SJSA1 (cell line): Measurements from ENCODE around the gene BHLHE41. TPM values are rescaled to one million over a fixed set of nuclear protein-coding genes. Genes with fewer than 3 reads are reported as not detected.

Experiments
- DNase-seq, 2 experiments: peaks; one replicate each; pipeline ENCODE4 v3.0.0-alpha.2; 2015 to 2020; ENCODE audit warnings: low spot score in 2 of 2, low read depth in 1 of 2
- H3K27ac ChIP-seq: fragments of 250-450 bp; sonication (Bioruptor Pico); 2 replicates; pipeline ENCODE4 v1.5.1; 2020; ENCODE audit warnings: mild to moderate bottlenecking, moderate library complexity
- H3K27me3 ChIP-seq: fragments of 250-450 bp; sonication (Bioruptor Pico); replicated peaks from 2 replicates; pipeline ENCODE4 v1.5.1; 2020; ENCODE audit warnings: mild to moderate bottlenecking, moderate library complexity
- H3K36me3 ChIP-seq: fragments of 250-450 bp; sonication (Bioruptor Pico); 2 replicates; pipeline ENCODE4 v1.5.1; 2020; ENCODE audit warnings: mild to moderate bottlenecking
- H3K4me1 ChIP-seq: fragments of 250-450 bp; sonication (Bioruptor Pico); replicated peaks from 2 replicates; pipeline ENCODE4 v1.6.1; 2021; ENCODE audit warnings: mild to moderate bottlenecking
- H3K4me3 ChIP-seq: fragments of 250-450 bp; sonication (Bioruptor Pico); 2 replicates; pipeline ENCODE4 v1.5.1; 2020; ENCODE audit warnings: mild to moderate bottlenecking
- H3K9me3 ChIP-seq: fragments of 250-450 bp; sonication (Bioruptor Pico); replicated peaks from 2 replicates; pipeline ENCODE4 v1.5.1; 2020; ENCODE audit warnings: mild to moderate bottlenecking
- total RNA-seq: library from RNA; depleted of rRNA; stranded (reverse); fragments of >200 nt; shearing (Covaris generic); gene quantifications from 2 replicates; pipeline ENCODE4 v1.2.3, GENCODE V29; 2014; rRNA removed

BHLHE41 gene
- 36.1 and 69.1 TPM in 2 replicates for total RNA-seq

GRCh38 chr12:26124446-26125399, at the start of gene BHLHE41:
TSS of gene BHLHE41 (minus strand) at chr12:26125037. CDS start at chr12:26124779, 258 bp downstream.
- Histone ChIP-seq H3K4me3 (peak within 1 kb of the TSS; percentile 56), H3K4me1 (peaks cover 33% of the 10 kb centered on the region), H3K27me3 (no peaks in the 10 kb centered on the region), H3K36me3 (peaks cover 46% of the 10 kb centered on the region), H3K27ac (peak within 1 kb of the TSS; percentile 95), H3K9me3 (no peaks in the 10 kb centered on the region)
- peak; percentile 90 to 93 for DNase-seq

- Histone ChIP-seq H3K27ac (no peak overlapping the region), H3K36me3 (no peaks in the 10 kb centered on the region), H3K27me3 (no peaks in the 10 kb centered on the region), H3K4me3 (no peak overlapping the region), H3K9me3 (no peaks in the 10 kb centered on the region), H3K4me1 (no peaks in the 10 kb centered on the region)
- no peak for DNase-seq
Measured at GRCh38 chr12:26172946-26173552, 48.2 kb upstream of the BHLHE41 start.

GRCh38 chr12:26172539-26172938, 47.7 kb upstream of the BHLHE41 start:
- H3K9me3 ChIP-seq, result no peaks in the 10 kb centered on the region
- no peak for DNase-seq
- no peak overlapping the region for H3K27ac ChIP-seq

GRCh38 chr12:26172013-26172412, 47.2 kb upstream of the BHLHE41 start:
- Histone ChIP-seq H3K27me3 (no peaks in the 10 kb centered on the region), H3K27ac (no peak overlapping the region), H3K36me3 (no peaks in the 10 kb centered on the region), H3K4me3 (no peak overlapping the region), H3K4me1 (no peaks in the 10 kb centered on the region), H3K9me3 (no peaks in the 10 kb centered on the region)
- DNase-seq, result no peak

More at GRCh38 chr12:26172539-26172938, 47.7 kb upstream of the BHLHE41 start:
- Histone ChIP-seq H3K27me3 (no peaks in the 10 kb centered on the region), H3K4me1 (no peaks in the 10 kb centered on the region), H3K36me3 (no peaks in the 10 kb centered on the region), H3K4me3 (no peak overlapping the region)

- no peak for DNase-seq
- H3K4me1 ChIP-seq, result no peaks in the 10 kb centered on the region; the same call in 1 of the 2 replicates
Measured at GRCh38 chr12:26164118-26164517, 39.3 kb upstream of the BHLHE41 start.

GRCh38 chr12:26162905-26163304, 38.1 kb upstream of the BHLHE41 start:
- Histone ChIP-seq H3K4me3 (no peak overlapping the region), H3K27ac (no peak overlapping the region), H3K4me1 (no peaks in the 10 kb centered on the region; the same call in 1 of the 2 replicates), H3K36me3 (no peaks in the 10 kb centered on the region), H3K9me3 (no peaks in the 10 kb centered on the region), H3K27me3 (no peaks in the 10 kb centered on the region)
- DNase-seq, result no peak

More at GRCh38 chr12:26164118-26164517, 39.3 kb upstream of the BHLHE41 start:
- Histone ChIP-seq H3K4me3 (no peak overlapping the region), H3K9me3 (no peaks in the 10 kb centered on the region), H3K27ac (no peak overlapping the region), H3K36me3 (no peaks in the 10 kb centered on the region), H3K27me3 (no peaks in the 10 kb centered on the region)

- H3K9me3 ChIP-seq, result no peaks in the 10 kb centered on the region
- H3K4me3 ChIP-seq, result no peak overlapping the region
- no peaks in the 10 kb centered on the region for H3K36me3 ChIP-seq
- DNase-seq, result no peak
- no peaks in the 10 kb centered on the region; the same call in 1 of the 2 replicates for H3K4me1 ChIP-seq
- no peak overlapping the region for H3K27ac ChIP-seq
- no peaks in the 10 kb centered on the region for H3K27me3 ChIP-seq
Measured at GRCh38 chr12:26162174-26162573, 37.3 kb upstream of the BHLHE41 start.

- Histone ChIP-seq H3K27me3 (no peaks in the 10 kb centered on the region), H3K4me1 (peaks cover 34% of the 10 kb centered on the region), H3K9me3 (no peaks in the 10 kb centered on the region), H3K4me3 (no peak overlapping the region), H3K27ac (no peak overlapping the region), H3K36me3 (no peaks in the 10 kb centered on the region)
- DNase-seq, result no peak
Measured at GRCh38 chr12:26158078-26158764, 33.4 kb upstream of the BHLHE41 start.

- Histone ChIP-seq H3K27me3 (no peaks in the 10 kb centered on the region), H3K4me3 (no peak overlapping the region), H3K36me3 (no peaks in the 10 kb centered on the region), H3K27ac (peak overlapping the region; percentile 50), H3K9me3 (no peaks in the 10 kb centered on the region), H3K4me1 (peaks cover 45% of the 10 kb centered on the region)
- no peak for DNase-seq
Measured at GRCh38 chr12:26157001-26157400, 32.2 kb upstream of the BHLHE41 start.

GRCh38 chr12:26156201-26156871, 31.5 kb upstream of the BHLHE41 start:
- H3K4me3 ChIP-seq, result no peak overlapping the region
- peak; percentile 48 to 57 for DNase-seq
- peak overlapping the region; percentile 50 for H3K27ac ChIP-seq
- peaks cover 52% of the 10 kb centered on the region for H3K4me1 ChIP-seq
- H3K36me3 ChIP-seq, result no peaks in the 10 kb centered on the region
- H3K9me3 ChIP-seq, result no peaks in the 10 kb centered on the region
- no peaks in the 10 kb centered on the region for H3K27me3 ChIP-seq

GRCh38 chr12:26153421-26154154, 28.8 kb upstream of the BHLHE41 start:
- peak; percentile 81 to 95 for DNase-seq
- H3K36me3 ChIP-seq, result no peaks in the 10 kb centered on the region
- peaks cover 67% of the 10 kb centered on the region for H3K4me1 ChIP-seq
- peak overlapping the region; percentile 90 for H3K27ac ChIP-seq
- no peaks in the 10 kb centered on the region for H3K9me3 ChIP-seq
- no peaks in the 10 kb centered on the region for H3K27me3 ChIP-seq
- no peak overlapping the region for H3K4me3 ChIP-seq

GRCh38 chr12:26152507-26153102, 27.8 kb upstream of the BHLHE41 start:
- peaks cover 67% of the 10 kb centered on the region for H3K4me1 ChIP-seq
- H3K36me3 ChIP-seq, result no peaks in the 10 kb centered on the region
- DNase-seq, result no peak
- peak overlapping the region; percentile 90 for H3K27ac ChIP-seq
- H3K27me3 ChIP-seq, result no peaks in the 10 kb centered on the region
- H3K9me3 ChIP-seq, result no peaks in the 10 kb centered on the region
- H3K4me3 ChIP-seq, result no peak overlapping the region
